NCI-H345 (cell line): ENCODE measurements around the gene KANK2.
"Not testable (repeated sequence)": the region's sequence is repeated elsewhere in the genome, so short reads cannot be mapped to it uniquely, and the experiment has no call there.

ENCODE experiments used
- DNase-seq: peaks from one replicate; lab custom pipeline; 2025; lab: John Stamatoyannopoulos, UW

The KANK2 gene

GRCh38 chr19:11196406-11197287, 698 bp downstream of the KANK2 start:
- DNase-seq = no peak

GRCh38 chr19:11195681-11196080, 1.7 kb downstream of the KANK2 start:
- no peak for DNase-seq

GRCh38 chr19:11194656-11195558, 2.4 kb downstream of the KANK2 start:
- DNase-seq = no peak

- no peak for DNase-seq
Observed at GRCh38 chr19:11194173-11194572, 3.2 kb downstream of the KANK2 start.

GRCh38 chr19:11192957-11193939, 4.1 kb downstream of the KANK2 start:
- DNase-seq = no peak

- no peak for DNase-seq
Observed at GRCh38 chr19:11191934-11192333, 5.4 kb downstream of the KANK2 start.

- no peak for DNase-seq
Observed at GRCh38 chr19:11191273-11191755, 6.0 kb downstream of the KANK2 start.

GRCh38 chr19:11190501-11190900, 6.8 kb downstream of the KANK2 start:
- DNase-seq = no peak

GRCh38 chr19:11187441-11187840, 9.9 kb downstream of the KANK2 start:
- no peak for DNase-seq

- no peak for DNase-seq
Observed at GRCh38 chr19:11182994-11183393, 14.4 kb downstream of the KANK2 start.

- no peak for DNase-seq
Observed at GRCh38 chr19:11181488-11181887, 15.9 kb downstream of the KANK2 start.

GRCh38 chr19:11180975-11181374, 16.4 kb downstream of the KANK2 start:
- not testable (repeated sequence) for DNase-seq

- DNase-seq = no peak
Observed at GRCh38 chr19:11180346-11180745, 17.0 kb downstream of the KANK2 start.

GRCh38 chr19:11179716-11180297, 17.5 kb downstream of the KANK2 start:
- DNase-seq = no peak

- not testable (repeated sequence) for DNase-seq
Observed at GRCh38 chr19:11179145-11179465, 18.2 kb downstream of the KANK2 start.

GRCh38 chr19:11177592-11177991, 19.8 kb downstream of the KANK2 start:
- no peak for DNase-seq

GRCh38 chr19:11176466-11177193, 20.7 kb downstream of the KANK2 start:
- DNase-seq = no peak

GRCh38 chr19:11175920-11176319, 21.4 kb downstream of the KANK2 start:
- DNase-seq = no peak

GRCh38 chr19:11174336-11174735, 23.0 kb downstream of the KANK2 start:
- DNase-seq = no peak

- no peak for DNase-seq
Observed at GRCh38 chr19:11173516-11174155, 23.7 kb downstream of the KANK2 start.
